Measurements from ENCODE around the gene SH3BP2.

SH3BP2 gene

GRCh38 chr4:2858451-2859217 is 65.7 kb downstream of the SH3BP2 start:
- DNase-seq: no peak

GRCh38 chr4:2859514-2859913 is 66.6 kb downstream of the SH3BP2 start:
- DNase-seq: no peak

DNA sequence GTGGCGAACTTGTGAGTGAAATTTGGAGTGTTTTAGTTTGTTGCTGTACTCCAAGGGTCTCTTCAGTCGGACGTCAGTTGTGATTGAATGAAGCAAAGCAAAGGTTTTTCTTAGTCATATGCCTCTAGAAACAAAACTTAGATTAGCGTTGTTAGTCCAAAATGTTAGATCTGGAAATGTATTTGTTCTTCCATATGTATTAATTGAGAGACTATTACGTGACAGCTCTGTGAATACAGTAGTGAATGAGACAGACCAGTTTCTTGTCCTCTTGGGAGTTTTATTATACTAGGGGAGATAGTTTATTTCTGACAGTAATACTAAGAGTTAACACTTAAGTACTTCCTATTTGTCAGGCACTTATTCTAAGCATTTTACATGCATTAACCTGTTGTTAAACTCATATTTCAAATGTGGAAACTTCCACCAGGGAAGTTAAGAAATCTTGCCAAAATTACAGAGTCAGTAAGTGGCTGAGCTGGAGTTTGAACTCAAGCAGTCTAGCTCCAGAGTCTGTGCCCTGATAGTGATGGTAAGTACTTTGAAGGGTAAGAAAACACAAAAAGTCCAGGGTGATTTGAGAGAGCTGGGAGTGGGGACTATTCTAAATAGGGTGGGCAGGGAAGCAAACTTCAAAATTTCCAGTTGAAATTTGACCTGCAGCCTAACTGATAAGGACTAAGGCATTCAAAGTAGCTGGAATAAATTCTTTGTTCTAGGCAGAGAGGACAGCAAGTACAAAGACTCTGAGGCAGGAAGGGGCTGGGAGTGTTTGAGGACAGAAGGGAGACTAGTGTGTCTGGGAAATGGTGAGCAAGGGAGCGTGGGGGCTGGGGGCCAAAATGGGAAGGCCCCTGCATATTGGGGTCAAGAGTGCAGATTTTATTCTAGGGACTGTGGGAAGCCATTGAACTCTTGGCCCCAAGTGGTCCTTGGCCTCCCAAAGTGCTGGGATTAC is 67.8 kb downstream of the SH3BP2 start:
- DNase-seq: no peak

DNA sequence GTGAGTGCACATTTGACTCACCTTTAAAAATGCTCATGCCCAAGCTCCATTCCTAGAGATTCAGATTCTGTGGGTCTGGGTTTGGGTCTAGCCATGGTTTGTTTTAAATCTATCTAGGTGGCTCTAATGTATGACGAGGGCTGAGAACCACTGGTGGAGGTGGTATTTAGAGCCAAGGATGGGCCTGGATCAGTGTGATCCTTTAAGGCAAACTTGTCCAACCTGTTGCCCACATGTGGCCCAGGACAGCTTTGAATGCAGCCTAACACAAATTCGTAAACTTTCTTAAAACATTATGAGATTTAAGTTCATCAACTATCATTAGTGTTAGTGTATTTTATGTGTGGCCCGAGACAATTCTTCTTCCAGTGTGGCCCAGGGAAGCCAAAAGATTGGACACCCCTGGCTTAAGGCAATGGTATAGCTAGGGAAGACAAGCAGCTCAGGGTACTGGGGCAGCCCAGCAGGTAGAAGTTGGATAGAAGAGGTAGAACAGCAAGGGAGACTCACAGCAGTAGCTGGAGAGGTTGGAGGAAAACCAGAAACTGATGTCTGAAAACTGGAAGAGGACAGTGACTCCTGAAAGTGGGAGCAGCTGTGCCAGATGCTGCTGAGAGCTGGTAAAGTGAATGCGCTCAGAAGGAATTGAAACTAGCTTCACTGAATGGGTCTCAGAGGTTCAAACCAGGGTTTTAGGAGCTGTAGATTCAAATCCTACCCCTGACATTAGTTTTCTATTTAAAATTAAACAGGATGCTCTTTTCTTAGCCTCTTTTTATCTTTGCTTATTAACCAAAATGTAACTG is 68.9 kb downstream of the SH3BP2 start:
- DNase-seq: no peak

- no peak for DNase-seq
These were observed 69.6 kb downstream of the SH3BP2 start for GRCh38 chr4:2862528-2862927.

GRCh38 chr4:2863649-2864048 is 70.8 kb downstream of the SH3BP2 start:
- no peak for DNase-seq

DNA sequence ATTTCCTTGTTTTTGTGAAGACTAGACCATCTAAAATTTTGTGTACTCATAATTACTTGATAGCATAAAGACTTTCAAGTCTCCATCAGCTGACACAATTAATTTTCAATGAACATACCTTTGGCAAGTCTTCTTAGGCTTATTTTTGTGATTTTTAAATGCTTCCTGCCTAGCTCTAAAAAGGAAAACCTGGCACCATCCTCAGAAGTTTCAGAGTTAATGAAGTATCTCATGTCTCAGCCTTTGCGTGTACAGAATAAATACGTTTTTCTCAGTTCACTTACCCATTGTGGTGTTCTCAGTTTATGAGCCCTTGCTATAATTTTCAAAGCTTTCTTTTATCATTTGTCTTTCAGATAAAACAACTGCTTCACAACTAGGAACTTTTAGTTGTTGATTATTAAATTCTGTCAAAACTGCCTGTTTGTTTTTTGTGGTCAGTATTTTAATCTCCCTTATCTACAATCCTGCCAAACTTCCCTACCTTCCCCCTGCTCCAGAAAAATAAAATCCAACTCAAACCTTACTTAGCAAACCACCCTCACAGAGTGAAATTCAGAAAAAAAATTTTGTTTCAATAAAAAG is 72.4 kb downstream of the SH3BP2 start:
- DNase-seq: no peak

DNA sequence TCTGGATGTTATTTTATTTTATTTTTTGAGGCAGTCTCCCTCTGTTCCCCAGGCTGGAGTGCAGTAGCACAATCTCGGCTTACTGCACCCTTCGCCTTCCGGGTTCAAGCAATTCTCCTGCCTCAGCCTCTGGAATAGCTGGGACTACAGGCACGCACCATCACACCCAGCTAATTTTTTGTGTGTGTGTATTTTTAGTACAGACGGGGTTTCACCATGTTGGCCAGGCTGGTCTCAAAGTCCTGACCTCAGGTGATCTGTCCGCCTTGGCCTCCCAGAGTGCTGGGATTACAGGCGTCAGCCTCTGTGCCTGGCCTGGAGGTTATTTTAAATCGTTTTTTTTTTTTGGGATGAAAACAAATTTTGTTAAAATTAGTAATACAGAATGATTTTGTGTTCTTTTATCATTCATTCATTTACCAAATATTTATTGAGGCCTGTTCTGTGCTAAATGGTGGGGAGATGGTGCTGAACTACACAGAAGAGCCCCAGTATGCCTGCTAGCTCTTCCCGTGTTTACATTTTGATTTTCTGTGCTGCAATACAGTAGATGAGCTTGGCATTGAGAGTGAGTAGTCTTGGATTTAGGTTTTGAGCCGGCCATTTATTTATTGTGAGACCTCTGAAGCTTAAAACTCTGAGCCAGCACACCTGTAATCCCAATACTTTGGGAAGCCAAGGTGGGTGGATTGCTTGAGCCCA is 73.4 kb downstream of the SH3BP2 start:
- DNase-seq: no peak

- DNase-seq: no peak
These were observed 74.0 kb downstream of the SH3BP2 start for GRCh38 chr4:2866891-2867290.

DNA sequence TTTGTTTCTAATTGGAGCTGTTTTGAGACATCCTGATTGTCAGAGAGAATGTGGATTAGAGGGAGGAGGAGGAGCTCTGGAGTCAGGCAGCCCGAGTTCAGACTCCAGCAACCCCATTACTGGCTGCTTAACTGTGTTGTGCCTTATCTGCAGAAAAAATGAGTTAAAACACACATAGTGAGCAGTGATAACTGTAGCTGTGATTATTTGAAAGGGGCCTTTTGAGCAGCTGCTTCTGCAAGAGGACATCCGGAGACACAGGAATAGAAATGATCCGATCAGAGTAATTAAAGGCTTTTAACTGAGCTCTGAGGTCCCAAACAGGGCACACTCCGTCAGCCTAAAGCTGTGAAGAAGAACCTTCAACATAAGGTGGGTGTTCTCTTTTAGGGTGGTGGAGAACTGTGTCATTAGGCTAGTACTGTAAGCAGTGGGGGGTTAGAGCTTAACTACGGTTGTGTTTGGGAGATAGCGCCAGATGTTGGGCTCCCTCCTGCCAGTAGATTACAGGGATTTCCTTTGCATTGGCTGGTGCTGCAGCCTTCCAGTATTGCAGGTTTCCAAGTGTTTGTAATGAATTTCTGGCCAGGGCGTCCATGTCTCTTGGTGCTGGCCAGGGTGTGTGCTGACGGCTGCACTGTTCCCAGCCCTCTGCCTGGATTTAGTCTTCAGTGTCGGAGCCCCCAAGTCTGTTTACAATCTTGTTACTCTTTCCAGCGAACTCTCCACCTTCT is 75.0 kb downstream of the SH3BP2 start:
- no peak for DNase-seq

GRCh38 chr4:2868877-2869487 is 76.1 kb downstream of the SH3BP2 start:
- DNase-seq: no peak

DNA sequence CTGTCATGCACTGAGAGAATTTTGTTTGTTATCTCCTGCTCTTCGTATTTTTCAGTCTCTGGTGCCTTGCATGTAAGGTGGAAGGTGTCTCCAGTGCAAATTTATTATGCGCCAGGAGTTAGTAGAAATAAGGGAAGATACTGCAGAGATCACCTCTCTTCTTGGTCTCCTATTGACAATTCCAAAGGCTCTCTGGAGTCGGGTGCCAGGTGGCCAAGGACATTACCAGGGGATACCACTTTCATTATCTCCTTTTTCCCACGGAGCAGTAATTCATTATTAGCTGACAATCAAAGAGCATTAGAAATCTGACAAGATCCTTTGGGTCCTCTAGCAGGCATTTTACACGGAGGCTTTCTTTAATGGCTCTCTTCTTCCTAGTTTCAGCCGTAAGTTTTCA is 76.8 kb downstream of the SH3BP2 start:
- no peak for DNase-seq

DNA sequence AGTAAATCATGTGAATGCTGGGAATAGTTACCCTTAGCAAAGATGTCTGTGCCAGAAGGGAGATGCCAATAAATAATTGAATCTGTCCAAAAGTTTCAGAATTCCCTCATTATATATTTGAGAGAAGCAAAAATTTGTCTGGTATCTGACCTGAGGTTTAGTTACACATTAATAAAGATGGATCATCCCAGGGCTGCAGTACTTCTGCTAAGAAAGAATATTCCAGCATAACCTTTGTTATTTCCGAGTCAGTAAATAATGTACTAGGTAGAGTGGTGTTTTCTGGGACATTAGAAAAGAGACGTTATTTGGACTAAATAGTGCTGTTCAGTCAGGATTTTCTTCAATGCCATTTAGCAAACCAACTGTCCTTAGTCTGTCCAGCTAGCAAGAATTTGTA is 77.2 kb downstream of the SH3BP2 start:
- DNase-seq: no peak

- no peak for DNase-seq
These were observed 78.6 kb downstream of the SH3BP2 start for GRCh38 chr4:2871466-2871865.

GRCh38 chr4:2871911-2872310 is 79.0 kb downstream of the SH3BP2 start:
- no peak for DNase-seq

GRCh38 chr4:2873329-2873728 is 80.4 kb downstream of the SH3BP2 start:
- DNase-seq: no peak

- DNase-seq: no peak
These were observed 82.0 kb downstream of the SH3BP2 start for GRCh38 chr4:2874861-2875260.

GRCh38 chr4:2875556-2875955 is 82.7 kb downstream of the SH3BP2 start:
- no peak for DNase-seq

DNA sequence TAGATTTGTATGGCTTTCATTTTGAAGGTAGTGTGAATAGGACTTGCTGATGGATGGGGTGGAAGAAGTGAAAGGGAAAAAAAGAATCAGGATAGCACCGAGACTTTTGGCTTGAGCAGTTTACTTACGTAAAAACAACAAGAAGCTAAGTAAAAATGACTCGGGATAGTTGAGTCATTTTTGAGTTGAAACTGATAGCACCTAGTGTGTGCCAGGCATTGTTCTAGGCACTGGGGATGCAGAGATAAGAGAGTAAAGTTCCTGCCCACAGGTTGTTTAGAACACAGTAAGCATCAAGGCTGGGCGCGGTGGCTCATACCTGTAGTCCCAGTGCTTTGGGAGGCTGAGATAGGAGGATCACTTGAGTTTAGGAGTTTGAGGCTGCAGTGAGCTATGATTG is 85.5 kb downstream of the SH3BP2 start:
- no peak for DNase-seq

GRCh38 chr4:2879026-2879425 is 86.1 kb downstream of the SH3BP2 start:
- DNase-seq: no peak

DNA sequence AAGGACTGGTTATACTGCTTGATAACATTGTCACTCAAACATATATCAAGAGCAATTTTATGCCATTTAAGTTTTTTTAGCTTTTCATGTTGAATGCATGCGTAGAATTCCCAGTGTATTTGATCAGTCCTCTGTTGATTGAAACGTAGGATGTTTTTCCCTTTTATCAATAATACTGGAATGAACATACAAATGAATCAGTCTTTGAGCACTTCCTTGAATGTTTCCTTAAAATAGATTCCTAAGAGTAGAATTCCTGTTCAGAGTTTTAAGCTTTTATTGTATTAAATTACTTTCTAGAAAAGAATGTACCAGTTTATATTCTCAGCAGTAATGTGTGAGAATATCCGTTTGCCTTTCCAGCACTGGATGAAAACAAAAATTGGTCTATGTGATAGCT is 88.5 kb downstream of the SH3BP2 start:
- no peak for DNase-seq

Data from NCI-H187 treated with DMSO at 0.1 percent for 48 hours (cell line).